Keratinocyte (primary cell): ENCODE measurements around the gene PSG4. TPM values are rescaled to one million over a fixed set of nuclear protein-coding genes. Genes with fewer than 3 reads are reported as not detected.
"Not testable (repeated sequence)": the region's sequence is repeated elsewhere in the genome, so short reads cannot be mapped to it uniquely, and the experiment has no call there.

Experiments
- DNase-seq: peaks from one replicate; pipeline ENCODE4 v3.0.0-alpha.2; 2011; ENCODE audit warnings: low read depth, missing footprints, low spot score
- FAIRE-seq: peaks from 2 replicates; lab custom pipeline; 2011; peaks lifted over from hg19 to GRCh38; lab: Jason Lieb, UNC
- H2AFZ ChIP-seq: 2 replicates; pipeline ENCODE4 v1.6.0; 2012; ENCODE audit warnings: low read length, control low read depth, inconsistent platforms; ENCODE audit not compliant: control insufficient read depth
- H3K27ac ChIP-seq: 2 replicates; pipeline ENCODE4 v1.5.1; 2011; ENCODE audit warnings: low read length; ENCODE audit not compliant: control insufficient read depth, insufficient read depth
- H3K27me3 ChIP-seq: 3 replicates; pipeline ENCODE4 v1.6.0; 2011; ENCODE audit warnings: low read length; ENCODE audit not compliant: control insufficient read depth, insufficient read depth; ENCODE audit errors: extremely low read depth
- H3K36me3 ChIP-seq, 2 experiments: 2 replicates in 1 of 2; 3 replicates in 1 of 2; pipeline ENCODE4 v1.5.1; 2011; ENCODE audit warnings: low read length in 2 of 2, mild to moderate bottlenecking in 1 of 2; ENCODE audit not compliant: control insufficient read depth in 2 of 2, insufficient read depth in 2 of 2; ENCODE audit errors: extremely low read depth in 1 of 2
- H3K4me1 ChIP-seq: 3 replicates; pipeline ENCODE4 v1.5.1; 2011; ENCODE audit warnings: low read length; ENCODE audit not compliant: control insufficient read depth, insufficient read depth; ENCODE audit errors: extremely low read depth
- H3K4me2 ChIP-seq: 3 replicates; pipeline ENCODE4 v1.6.0; 2011; ENCODE audit warnings: low read depth, low read length; ENCODE audit not compliant: control insufficient read depth, insufficient read depth; ENCODE audit errors: extremely low read depth
- H3K4me3 ChIP-seq, 3 experiments: fragments of 200-600 bp in 1 of 3; sonication (generic) in 1 of 3; 2 replicates in 2 of 3; 3 replicates in 1 of 3; pipeline ENCODE4 v1.5.1; 2011 to 2016; ENCODE audit warnings: low read length in 3 of 3, mild to moderate bottlenecking in 3 of 3, control low read depth in 2 of 3, inconsistent platforms in 1 of 3, low read depth in 1 of 3, mixed read lengths in 1 of 3, mixed run types in 1 of 3, moderate library complexity in 1 of 3; ENCODE audit not compliant: control insufficient read depth in 2 of 3, insufficient read depth in 2 of 3; ENCODE audit errors: extremely low read depth in 1 of 3
- H3K79me2 ChIP-seq: 2 replicates; pipeline ENCODE4 v1.6.0; 2012; ENCODE audit warnings: low read length; ENCODE audit not compliant: control insufficient read depth, insufficient read depth
- H3K9ac ChIP-seq: 3 replicates; pipeline ENCODE4 v1.6.0; 2011; ENCODE audit warnings: low read length; ENCODE audit not compliant: control insufficient read depth, insufficient read depth; ENCODE audit errors: extremely low read depth
- H3K9me1 ChIP-seq: 3 replicates; pipeline ENCODE4 v1.6.0; 2011; ENCODE audit warnings: low read length; ENCODE audit not compliant: control insufficient read depth, insufficient read depth; ENCODE audit errors: extremely low read depth
- H3K9me3 ChIP-seq: 2 replicates; pipeline ENCODE4 v1.5.1; 2012; ENCODE audit warnings: low read depth, low read length; ENCODE audit not compliant: control insufficient read depth
- H4K20me1 ChIP-seq: 3 replicates; pipeline ENCODE4 v1.6.0; 2011; ENCODE audit warnings: low read length; ENCODE audit not compliant: control insufficient read depth, insufficient read depth; ENCODE audit errors: extremely low read depth
- EZH2 ChIP-seq: IDR thresholded peaks from one replicate; pipeline ENCODE4 v1.6.1; 2012; ENCODE audit warnings: inconsistent platforms, mild to moderate bottlenecking, low read length, moderate library complexity
- dilution Hi-C: fragments of 300-500 bp; cut with MboI; formaldehyde crosslinking; loops from one replicate; pipeline ENCODE4 v1.7.0; 2020; ENCODE audit warnings: low sequenced_read_pairs; ENCODE audit not compliant: extremely low pct_ligation_motif_present
- polyA plus RNA-seq, 5 experiments: library from polyadenylated mRNA; depleted of rRNA in 3 of 5; stranded (reverse) in 3 of 5; stranded (forward) in 1 of 5; unstranded in 1 of 5; fragments of >200 nt; gene quantifications; 1 replicate in 1 of 5; 2 replicates in 3 of 5; 3 replicates in 1 of 5; pipeline versions ENCODE4 v1.2.1 to v1.2.3, GENCODE V29; 2011 to 2012; ENCODE audit warnings: missing spikeins in 2 of 5, low read depth in 1 of 5, low replicate concordance in 1 of 5
- TF ChIP-seq, protein P1 (sequence below), 3 experiments: IDR thresholded peaks in 1 of 3; conservative IDR thresholded peaks in 1 of 3; optimal IDR thresholded peaks in 1 of 3; 2 replicates in 2 of 3; 3 replicates in 1 of 3; pipeline versions ENCODE3 to v1.5.1; 2011; ENCODE audit warnings: low read length in 3 of 3, mild to moderate bottlenecking in 3 of 3, moderate library complexity in 2 of 3, control low read depth in 1 of 3, inconsistent platforms in 1 of 3; ENCODE audit not compliant: insufficient read depth in 2 of 3; ENCODE audit errors: extremely low read depth in 1 of 3

PSG4 gene
- polyA plus RNA-seq, 1 donor (not counting 4 experiments of a cell fraction or from before 2014, with no cell fraction given) = 0.10 TPM

DNA sequence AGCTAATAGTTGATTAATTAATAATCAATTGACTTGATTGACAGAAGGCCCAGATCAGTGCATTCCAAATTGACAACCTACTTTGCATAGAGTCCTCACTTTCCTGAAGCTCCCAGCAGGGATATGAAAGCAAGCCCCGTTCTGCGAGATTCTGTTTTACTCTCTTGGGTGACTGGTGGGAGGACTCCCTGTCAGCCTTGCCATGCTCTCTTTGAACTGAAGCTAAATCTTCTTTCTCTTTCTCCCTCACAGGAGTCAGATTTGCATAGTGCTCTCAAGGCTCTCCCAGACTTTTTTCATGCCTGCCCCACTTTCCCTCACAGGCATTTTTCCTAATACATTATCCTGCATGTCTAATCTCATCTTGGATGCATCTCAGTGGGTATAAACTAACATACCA, 10.4 kb upstream of the PSG4 start:
- H2AFZ ChIP-seq, FAIRE-seq, DNase-seq, H4K20me1 ChIP-seq, dilution Hi-C loops, H3K27me3 ChIP-seq, H3K4me1 ChIP-seq, H3K9me1 ChIP-seq, H3K4me2 ChIP-seq, H3K27ac ChIP-seq, H3K79me2 ChIP-seq, H3K9me3 ChIP-seq, H3K4me3 ChIP-seq, H3K9ac ChIP-seq, H3K36me3 ChIP-seq: not testable (repeated sequence)

DNA sequence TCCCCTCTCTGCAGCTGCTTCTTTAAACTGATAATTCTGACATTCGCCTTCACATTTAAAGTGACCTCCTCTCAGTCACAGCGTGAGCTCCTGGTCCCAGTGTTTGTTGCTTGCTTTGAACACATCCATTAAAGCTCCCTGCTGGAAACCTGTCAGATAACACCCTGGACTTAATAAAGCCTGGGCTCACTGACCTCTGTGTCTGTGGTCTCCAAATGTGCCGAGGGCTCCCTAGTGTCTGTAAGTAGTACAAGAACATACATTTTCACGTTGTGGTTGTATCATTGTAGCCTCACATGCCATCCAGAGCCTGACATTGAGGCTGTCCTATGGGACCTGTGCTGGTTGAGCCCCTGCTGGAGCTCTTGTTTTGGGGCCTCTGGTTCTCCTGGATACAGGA, 2.6 kb upstream of the PSG4 start:
- dilution Hi-C loops = no loop called here
- no peak overlapping the region for H3K9ac ChIP-seq
- no peaks in the 10 kb centered on the region for H3K9me1 ChIP-seq
- H3K4me2 ChIP-seq = no peak overlapping the region
- no peaks in the 10 kb centered on the region for H4K20me1 ChIP-seq
- FAIRE-seq (no peak), DNase-seq (no peak)
- H3K36me3 ChIP-seq = no peaks in the 10 kb centered on the region
- TF ChIP-seq, protein P1, sequence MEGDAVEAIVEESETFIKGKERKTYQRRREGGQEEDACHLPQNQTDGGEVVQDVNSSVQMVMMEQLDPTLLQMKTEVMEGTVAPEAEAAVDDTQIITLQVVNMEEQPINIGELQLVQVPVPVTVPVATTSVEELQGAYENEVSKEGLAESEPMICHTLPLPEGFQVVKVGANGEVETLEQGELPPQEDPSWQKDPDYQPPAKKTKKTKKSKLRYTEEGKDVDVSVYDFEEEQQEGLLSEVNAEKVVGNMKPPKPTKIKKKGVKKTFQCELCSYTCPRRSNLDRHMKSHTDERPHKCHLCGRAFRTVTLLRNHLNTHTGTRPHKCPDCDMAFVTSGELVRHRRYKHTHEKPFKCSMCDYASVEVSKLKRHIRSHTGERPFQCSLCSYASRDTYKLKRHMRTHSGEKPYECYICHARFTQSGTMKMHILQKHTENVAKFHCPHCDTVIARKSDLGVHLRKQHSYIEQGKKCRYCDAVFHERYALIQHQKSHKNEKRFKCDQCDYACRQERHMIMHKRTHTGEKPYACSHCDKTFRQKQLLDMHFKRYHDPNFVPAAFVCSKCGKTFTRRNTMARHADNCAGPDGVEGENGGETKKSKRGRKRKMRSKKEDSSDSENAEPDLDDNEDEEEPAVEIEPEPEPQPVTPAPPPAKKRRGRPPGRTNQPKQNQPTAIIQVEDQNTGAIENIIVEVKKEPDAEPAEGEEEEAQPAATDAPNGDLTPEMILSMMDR (optimal IDR thresholded peaks at IDR 0.05 in 1 of 3, IDR thresholded peaks at IDR 0.05 in 1 of 3, conservative IDR thresholded peaks at IDR 0.05 in 1 of 3; ENCODE audit: extremely low read depth in 1 of 3, insufficient read depth in 2 of 3, low read length in 3 of 3) = no peak
- no peak for TF ChIP-seq EZH2
- no peak overlapping the region for H2AFZ ChIP-seq
- no peaks in the 10 kb centered on the region for H3K79me2 ChIP-seq
- no peak overlapping the region for H3K4me3 ChIP-seq
- no peaks in the 10 kb centered on the region for H3K9me3 ChIP-seq
- no peaks in the 10 kb centered on the region for H3K27me3 ChIP-seq
- H3K4me1 ChIP-seq = peaks cover 5% of the 10 kb centered on the region
- H3K27ac ChIP-seq = no peak overlapping the region

GRCh38 chr19:43207174-43207573, 1.7 kb upstream of the PSG4 start:
- H3K79me2 ChIP-seq, FAIRE-seq, dilution Hi-C loops: not testable (repeated sequence)

DNA sequence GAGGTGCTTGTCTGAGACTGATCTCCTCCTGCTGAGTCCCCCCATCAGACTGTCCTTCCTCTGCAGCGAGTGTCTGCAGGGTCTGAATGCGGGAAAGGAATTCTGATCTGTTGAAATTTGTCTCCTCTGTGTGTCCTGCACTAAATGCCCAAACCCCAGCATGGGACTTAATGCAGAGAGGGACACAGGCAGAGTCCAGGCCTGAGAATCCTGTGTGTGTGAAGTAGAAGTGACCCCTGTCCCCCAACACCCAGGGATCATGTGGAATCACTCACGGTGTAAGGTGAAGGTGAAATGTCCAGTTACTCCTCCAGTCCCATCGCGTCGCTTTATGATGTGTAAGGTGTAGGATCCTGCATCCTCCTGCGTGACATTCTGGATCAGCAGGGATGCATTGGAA, 1.8 kb downstream of the PSG4 start:
- H2AFZ ChIP-seq, H4K20me1 ChIP-seq, H3K4me2 ChIP-seq, FAIRE-seq, H3K27me3 ChIP-seq, DNase-seq, H3K79me2 ChIP-seq, H3K9me1 ChIP-seq, H3K27ac ChIP-seq, H3K36me3 ChIP-seq, H3K9ac ChIP-seq, H3K4me3 ChIP-seq, dilution Hi-C loops, H3K9me3 ChIP-seq: not testable (repeated sequence)
- H3K4me1 ChIP-seq = peaks cover 32% of the 10 kb centered on the region

More at GRCh38 chr19:43207174-43207573, 1.7 kb upstream of the PSG4 start:
- not testable (repeated sequence) for H3K4me3 ChIP-seq, H4K20me1 ChIP-seq, H3K4me2 ChIP-seq, H3K27ac ChIP-seq, H3K27me3 ChIP-seq, H3K36me3 ChIP-seq, H3K9ac ChIP-seq, DNase-seq, H2AFZ ChIP-seq, H3K9me1 ChIP-seq, H3K9me3 ChIP-seq
- TF ChIP-seq, protein P1 (optimal IDR thresholded peaks at IDR 0.05 in 1 of 3, IDR thresholded peaks at IDR 0.05 in 1 of 3, conservative IDR thresholded peaks at IDR 0.05 in 1 of 3; ENCODE audit: extremely low read depth in 1 of 3, insufficient read depth in 2 of 3, low read length in 3 of 3) = peak in 2 of 3 experiments; percentile 43 to 51
- H3K4me1 ChIP-seq = peaks cover 12% of the 10 kb centered on the region
